Activated CD4-positive, alpha-beta T cell treated with anti-CD3 and anti-CD28 coated beads, Interleukin-2, amount 50 U/mL, for 24 hours (primary cell): ENCODE data around the gene SGMS1.
"Not testable (repeated sequence)": the region's sequence is repeated elsewhere in the genome, so short reads cannot be mapped to it uniquely, and the experiment has no call there.

Experiments used
- DNase-seq, 2 donors: peaks; one replicate each; pipeline ENCODE4 v3.0.0-alpha.2; 2020; ENCODE audit warnings: low read depth in 1 of 2, low spot score in 1 of 2

The SGMS1 gene

DNA sequence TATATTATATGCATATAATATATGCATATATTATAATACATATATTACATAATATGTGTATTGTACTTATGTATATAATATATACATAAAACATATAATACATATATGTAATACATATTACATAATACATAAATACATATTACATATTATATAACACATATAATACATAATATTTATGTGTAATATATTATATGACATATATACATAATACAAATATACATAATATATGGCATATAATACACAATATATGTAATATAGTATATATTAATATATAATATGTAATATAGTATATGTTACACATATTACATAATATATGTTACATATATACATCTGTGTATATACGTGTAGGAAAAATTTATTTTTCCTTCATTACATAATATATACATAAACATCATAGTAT, 63.4 kb downstream of the SGMS1 start:
- no peak for DNase-seq

DNA sequence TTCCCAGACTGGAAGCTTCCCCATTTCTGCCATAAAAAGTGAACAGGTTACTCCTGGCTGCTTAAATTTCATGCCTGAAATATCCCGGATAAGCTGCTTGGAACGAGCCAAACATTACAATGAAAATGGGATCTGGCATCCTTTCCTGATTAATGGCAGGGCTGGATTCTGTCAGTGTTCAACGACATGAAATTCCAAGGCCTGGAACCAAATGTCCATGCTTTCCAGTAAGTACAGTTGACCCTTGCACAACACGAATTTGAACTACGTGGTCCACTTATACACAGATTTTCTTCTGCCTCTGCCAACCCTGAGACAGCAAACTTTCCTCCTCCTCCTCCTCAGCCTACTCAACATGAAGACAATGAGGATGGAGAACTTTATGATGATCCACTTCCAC, 65.4 kb downstream of the SGMS1 start:
- DNase-seq = no peak

- no peak for DNase-seq
Measured at GRCh38 chr10:50557130-50557682, 66.5 kb downstream of the SGMS1 start.

DNA sequence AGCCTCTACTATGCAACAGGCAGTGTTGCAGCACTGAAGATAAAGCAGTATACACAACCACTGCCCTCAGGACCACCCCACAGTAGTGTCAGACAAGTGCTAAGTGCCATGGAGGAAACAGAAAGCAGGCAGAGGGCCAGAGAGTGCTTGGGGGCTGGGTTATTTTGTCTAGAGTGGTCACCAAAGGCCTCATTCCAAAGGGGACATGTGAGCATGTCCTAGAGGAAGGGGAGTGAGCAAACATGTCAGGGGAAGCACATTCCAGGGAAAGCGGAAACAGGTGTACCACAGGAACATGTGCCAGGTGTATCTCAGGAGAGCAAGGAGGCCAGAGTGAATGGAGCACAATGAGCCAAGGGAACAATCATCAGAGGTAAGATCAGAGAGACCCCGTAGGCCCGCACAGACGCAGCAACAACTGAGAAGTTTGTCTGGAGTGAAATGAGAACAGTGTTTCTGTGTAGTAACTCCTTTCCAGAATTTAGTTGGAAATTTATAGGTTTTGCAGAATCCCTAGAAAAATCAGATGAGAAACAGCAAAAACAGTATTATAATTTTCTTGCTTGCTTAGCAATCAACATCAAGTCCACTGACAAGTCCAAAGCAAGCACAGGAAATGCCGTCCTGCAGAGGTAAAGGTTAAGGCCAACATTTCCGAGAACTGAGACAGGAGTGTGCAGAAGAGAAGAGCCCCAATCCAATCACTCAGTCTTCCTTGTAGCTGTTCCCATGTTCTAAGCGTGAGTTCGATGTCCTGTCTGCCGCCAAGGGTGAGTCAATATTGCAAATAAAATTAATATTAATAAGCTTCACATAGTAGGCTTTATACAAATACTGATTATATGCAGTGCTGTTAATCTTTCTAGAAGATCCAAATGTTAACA, 67.3 kb downstream of the SGMS1 start:
- DNase-seq = no peak

GRCh38 chr10:50554995-50555568, 68.7 kb downstream of the SGMS1 start:
- no peak for DNase-seq

- DNase-seq = no peak
Measured at GRCh38 chr10:50554376-50554994, 69.3 kb downstream of the SGMS1 start.

DNA sequence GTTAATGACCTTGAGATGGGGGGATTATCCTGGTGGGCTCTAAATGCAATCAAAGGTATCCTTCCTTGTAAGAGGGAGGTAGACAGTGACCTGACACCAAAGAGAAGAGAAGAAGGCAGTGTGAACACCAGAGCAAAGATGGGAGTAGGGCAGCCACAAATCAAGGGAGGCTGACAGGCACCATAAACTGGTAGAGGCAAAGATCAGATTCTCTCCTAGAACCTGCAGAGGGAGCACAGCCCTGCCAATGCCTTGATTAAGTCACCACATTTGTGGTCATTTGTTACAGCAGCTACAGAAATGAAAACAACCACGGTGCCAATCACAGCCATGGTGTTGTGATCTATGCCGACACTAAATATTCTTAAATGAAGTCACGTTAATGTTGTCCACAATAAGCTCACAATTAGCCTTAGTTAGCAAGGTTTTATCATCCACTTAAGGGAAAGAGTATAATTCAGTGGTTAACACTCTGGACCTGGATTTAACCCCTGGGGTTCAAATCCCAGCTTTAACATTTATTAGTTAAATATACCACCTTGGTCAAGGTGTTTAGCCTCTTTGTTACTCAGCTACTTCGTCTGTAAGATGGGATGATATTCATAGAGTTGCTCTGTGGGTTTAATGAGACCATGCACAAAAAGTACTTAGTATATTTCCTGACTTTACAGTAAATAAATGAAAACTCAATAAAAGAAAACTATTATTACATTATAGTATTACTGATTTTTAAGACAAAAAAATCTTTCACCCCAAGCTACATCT, 70.8 kb downstream of the SGMS1 start:
- no peak for DNase-seq

GRCh38 chr10:50552308-50552707, 71.4 kb downstream of the SGMS1 start:
- DNase-seq = no peak

GRCh38 chr10:50551894-50552293, 71.9 kb downstream of the SGMS1 start:
- DNase-seq = no peak

- DNase-seq = no peak
Measured at GRCh38 chr10:50550291-50550839, 73.4 kb downstream of the SGMS1 start.

DNA sequence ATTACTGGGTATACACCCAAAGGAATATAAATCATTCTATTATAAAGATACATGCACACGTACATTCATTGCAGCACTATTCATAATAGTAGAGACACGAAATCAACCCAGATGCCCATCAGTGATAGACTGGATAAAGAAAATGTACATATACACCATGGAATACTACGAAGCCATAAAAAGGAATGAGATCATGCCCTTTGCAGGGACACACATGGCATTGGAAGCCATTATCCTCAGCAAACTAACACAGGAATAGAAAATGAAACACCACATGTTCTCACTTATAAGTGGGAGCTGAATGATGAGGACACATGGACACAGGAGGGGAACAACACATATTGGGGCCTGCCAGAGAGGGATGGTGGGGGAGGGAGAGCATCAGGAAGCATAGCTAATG, 74.6 kb downstream of the SGMS1 start:
- DNase-seq = not testable (repeated sequence)

GRCh38 chr10:50548481-50548880, 75.3 kb downstream of the SGMS1 start:
- not testable (repeated sequence) for DNase-seq

DNA sequence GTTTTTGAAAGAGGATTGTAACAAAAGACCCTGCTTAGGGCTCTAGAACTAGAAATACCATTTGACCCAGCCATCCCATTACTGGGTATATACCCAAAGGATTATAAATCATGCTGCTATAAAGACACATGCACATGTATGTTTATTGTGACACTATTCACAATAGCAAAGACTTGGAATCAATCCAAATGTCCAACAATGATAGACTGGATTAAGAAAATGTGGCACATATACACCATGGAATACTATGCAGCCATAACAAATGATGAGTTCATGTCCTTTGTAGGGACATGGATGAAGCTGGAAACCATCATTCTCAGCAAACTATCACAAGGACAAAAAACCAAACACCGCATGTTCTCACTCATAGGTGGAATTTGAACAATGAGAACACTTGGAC, 77.5 kb downstream of the SGMS1 start:
- DNase-seq = not testable (repeated sequence)

GRCh38 chr10:50545846-50546245, 77.9 kb downstream of the SGMS1 start:
- no peak for DNase-seq

DNA sequence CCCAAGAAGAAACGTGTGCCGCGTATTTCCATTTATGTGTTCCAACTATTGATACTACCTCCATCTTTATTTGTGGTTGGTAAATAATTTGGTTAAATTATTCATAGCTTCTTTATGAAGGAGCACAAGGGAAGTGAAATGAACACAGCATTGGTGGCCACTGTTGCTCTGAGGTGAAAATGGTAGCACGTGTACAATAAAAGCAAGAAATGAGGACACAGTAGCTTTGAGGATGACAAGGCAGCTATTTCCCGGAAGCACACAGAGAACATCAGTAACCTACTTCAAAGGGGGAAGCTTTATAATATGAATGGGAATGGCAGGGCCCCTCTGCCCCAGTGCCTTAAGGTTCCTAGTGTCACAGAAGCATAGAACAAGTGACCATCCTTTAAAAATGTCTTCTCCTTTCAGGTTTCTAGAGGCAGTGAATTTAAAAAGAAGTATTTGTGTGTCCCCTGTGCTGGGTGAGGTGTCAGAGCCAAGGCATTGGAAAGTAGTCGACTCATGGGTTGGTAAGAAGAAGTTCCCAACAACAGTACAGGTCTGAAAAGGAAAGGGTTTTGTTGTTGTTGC, 78.8 kb downstream of the SGMS1 start:
- no peak for DNase-seq

DNA sequence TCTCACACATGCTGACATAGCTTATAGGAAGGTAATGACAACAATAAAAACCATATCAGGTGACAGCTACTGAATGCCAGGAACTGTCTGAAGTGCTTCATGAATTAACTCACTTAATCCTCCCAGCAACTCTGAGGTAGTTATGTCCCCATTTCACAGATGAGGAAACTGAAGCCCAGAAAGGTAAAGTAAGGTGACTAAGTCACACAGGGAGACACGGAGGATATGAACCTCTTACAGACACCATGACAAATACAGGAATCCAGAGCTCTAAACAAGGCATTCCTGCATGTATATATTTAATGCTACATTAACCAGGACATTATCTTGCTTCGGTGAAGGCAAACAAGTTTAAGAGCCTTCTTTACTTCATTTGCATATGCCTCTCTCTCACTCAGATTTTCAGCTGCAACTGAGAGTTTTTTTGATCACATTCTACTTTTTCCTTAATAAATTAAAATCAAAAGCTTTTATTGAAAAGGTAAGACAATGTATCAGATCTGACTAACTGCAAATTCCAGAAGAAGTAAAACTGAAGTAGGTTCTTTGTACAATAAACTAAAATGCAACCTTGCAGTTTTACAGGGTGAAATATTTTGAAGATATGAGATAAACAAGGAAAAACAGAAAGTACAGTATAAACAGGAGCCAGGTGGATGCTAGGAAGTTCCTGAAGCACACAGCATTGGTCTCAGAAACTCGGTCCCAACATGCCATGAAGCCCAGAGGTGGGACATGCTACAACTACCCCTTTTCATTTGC, 79.5 kb downstream of the SGMS1 start:
- DNase-seq = no peak

DNA sequence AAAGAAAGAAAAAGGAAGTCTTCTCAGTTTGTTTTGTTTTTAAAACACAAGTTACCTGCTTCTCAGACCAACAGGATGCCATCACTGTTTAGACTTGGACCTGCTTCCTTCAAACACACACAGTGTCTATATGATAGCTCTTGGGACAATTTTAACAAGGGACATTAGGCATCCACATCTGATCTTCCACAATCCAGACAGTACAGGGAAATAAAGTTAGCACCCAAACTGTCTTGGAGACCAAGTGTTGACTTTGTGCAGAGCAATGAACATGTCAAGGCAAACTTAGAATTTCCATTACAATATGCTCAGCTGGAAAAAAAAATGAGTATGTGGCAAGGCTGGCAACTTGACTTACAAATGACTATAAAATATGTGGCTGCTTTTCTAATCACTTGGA, 80.9 kb downstream of the SGMS1 start:
- DNase-seq = no peak

DNA sequence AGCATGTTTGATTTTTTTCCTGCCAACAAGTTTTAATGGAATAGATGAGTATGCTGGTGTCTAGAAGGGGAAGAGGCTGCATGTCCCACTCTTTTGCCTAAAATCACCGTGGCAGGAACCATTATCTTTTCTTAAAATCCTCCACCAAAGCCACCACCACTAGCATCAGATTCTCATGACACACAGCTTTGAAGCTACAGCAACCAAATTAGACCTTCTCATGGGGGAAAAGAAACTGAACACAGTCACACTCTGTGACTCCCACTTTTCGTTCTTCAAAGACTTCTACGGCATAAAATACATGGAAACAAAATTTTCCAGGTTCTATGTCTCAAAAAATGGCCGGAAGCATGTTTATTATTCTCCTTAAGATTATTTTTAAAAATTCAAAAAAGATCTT, 81.8 kb downstream of the SGMS1 start:
- no peak for DNase-seq

DNA sequence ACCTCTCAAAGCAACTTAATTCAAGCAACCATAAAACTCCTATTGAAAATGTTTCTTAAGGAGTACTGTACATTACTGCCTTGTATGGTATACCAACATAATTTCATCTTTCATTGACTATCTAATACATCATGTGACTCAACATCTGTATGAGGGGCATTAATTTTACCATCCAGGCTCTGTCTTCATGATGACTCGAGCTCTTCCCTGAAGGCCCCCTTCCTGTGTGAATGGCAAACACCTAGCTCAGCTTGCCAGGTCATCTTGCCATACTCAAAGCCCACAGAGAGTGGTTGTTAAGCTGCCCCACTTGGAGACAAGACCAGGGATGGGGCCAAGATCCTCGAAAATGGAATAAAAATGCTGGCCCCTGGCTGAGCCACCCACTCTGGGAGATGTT, 82.4 kb downstream of the SGMS1 start:
- DNase-seq = no peak

DNA sequence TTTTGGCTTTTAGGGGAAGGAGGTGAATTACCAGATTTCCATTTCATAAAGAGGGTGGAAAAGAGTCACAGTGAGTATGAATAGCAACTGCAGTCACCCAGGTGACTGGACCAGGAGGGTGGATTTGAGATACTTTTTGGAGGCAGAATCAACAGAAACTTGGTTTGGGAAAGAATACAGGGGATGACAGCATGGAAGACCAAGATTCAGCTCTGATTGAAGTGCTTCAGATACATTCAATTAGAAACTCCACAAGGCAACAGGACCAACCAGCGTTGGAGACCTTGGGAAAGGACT, 83.0 kb downstream of the SGMS1 start:
- no peak for DNase-seq
